Tibial nerve (tissue), 3 donors: ENCODE measurements around the gene TMEM9.

Experiments used
- CTCF ChIP-seq, 5 experiments: fragments of 200-600 bp in 3 of 5; fragments of 450-650 bp in 2 of 5; sonication (generic) in 3 of 5; IDR thresholded peaks; one replicate each; pipeline ENCODE4 v1.5.1; 2016 to 2019; ENCODE audit warnings: antibody characterized with exemption in 5 of 5, mild to moderate bottlenecking in 3 of 5, moderate library complexity in 2 of 5
- POLR2A ChIP-seq, 2 donors: fragments of 450-650 bp; IDR thresholded peaks; one replicate each; pipeline ENCODE4 v1.6.1; 2017; ENCODE audit warnings: antibody characterized with exemption in 2 of 2, mild to moderate bottlenecking in 2 of 2, moderate library complexity in 2 of 2

GRCh38 chr1:201186192-201186591 is 31.9 kb upstream of the TMEM9 start:
- no peak for TF ChIP-seq CTCF (IDR thresholded peaks at IDR 0.05)
- TF ChIP-seq POLR2A (IDR thresholded peaks at IDR 0.05), result no peak
